Stimulated activated CD4-positive, alpha-beta T cell treated with anti-CD3 and anti-CD28 coated beads, Interleukin-2, amount 100 ng/mL, for 48 hours (primary cell): ENCODE measurements around the gene MYEOV.

Source experiments
- DNase-seq, 2 donors: peaks; one replicate each; pipeline ENCODE4 v3.0.0-alpha.2; 2020

MYEOV gene

DNA sequence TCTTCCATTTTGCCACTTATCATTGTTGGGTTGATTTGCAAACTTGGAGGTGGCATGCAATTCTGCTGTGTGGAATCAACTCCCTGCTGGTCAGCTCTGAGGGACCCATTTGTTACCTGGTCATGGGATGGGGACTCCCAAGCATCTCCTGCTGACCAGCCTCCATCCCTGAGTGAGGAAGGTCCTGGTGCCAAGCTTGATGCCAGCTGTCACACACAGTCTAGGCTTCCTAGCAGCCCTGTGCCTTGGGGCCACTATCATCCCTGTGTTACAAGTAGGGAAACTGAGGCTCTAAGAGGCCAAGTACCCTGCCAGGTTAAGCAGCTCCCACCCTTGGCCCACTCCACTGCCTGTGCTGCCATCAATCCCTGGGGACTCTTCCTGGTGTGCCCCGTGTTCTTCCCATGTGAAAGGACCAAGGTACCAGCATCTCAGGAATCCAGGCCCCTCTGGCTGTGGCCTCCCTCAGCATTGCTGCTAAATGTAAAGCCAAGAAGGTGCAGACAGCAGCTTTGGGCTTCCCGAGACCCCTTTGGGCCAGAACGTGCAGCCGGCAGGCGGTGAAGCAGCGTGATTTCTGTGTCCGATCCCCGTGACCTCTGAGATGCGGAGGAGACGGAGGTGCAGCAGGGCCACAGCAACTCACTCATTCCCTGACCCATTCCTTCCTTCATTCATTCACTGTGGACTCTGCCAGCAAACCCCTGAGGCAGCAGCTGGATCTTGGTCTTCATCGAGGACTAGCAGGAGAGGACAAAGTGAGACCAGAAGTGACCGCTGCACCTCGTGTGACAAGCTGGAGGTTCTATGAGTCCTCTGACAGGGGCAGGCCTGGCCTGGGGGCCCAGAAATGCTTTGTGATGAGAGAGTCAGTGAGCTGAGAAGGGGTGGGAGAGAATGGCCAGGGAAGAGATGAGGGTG is 49.7 kb downstream of the MYEOV start:
- DNase-seq = no peak

GRCh38 chr11:69344570-69345145 is 50.7 kb downstream of the MYEOV start:
- DNase-seq = no peak
